HEK293T (cell line): ENCODE data around the gene ZDHHC19.

Experiments
- BHLHE40 ChIP-seq: fragments of 450-650 bp; IDR thresholded peaks from 2 replicates; pipeline ENCODE4 v1.6.1; 2016; ENCODE audit warnings: mild to moderate bottlenecking, moderate library complexity, borderline replicate concordance
- FOXA1 ChIP-seq: fragments of 450-650 bp; IDR thresholded peaks from 2 replicates; pipeline ENCODE4 v1.6.1; 2016; ENCODE audit warnings: mild to moderate bottlenecking
- HDGF ChIP-seq: fragments of 450-650 bp; IDR thresholded peaks from 2 replicates; pipeline ENCODE4 v1.6.1; 2017; ENCODE audit warnings: antibody characterized with exemption, borderline replicate concordance
- LEF1 ChIP-seq: fragments of 450-650 bp; IDR thresholded peaks from 2 replicates; pipeline ENCODE4 v1.6.1; 2017; ENCODE audit warnings: mild to moderate bottlenecking, borderline replicate concordance
- SP1 ChIP-seq: fragments of 450-650 bp; IDR thresholded peaks from 2 replicates; pipeline ENCODE4 v1.6.1; 2017
- TARDBP ChIP-seq: fragments of 450-650 bp; IDR thresholded peaks from 2 replicates; pipeline ENCODE4 v1.6.1; 2016
- ZNF384 ChIP-seq: fragments of 450-650 bp; IDR thresholded peaks from 2 replicates; pipeline ENCODE4 v1.6.1; 2016
- TF ChIP-seq, protein P1 (sequence below): fragments of 450-650 bp; IDR thresholded peaks from 2 replicates; pipeline ENCODE4 v1.6.1; 2016

DNA sequence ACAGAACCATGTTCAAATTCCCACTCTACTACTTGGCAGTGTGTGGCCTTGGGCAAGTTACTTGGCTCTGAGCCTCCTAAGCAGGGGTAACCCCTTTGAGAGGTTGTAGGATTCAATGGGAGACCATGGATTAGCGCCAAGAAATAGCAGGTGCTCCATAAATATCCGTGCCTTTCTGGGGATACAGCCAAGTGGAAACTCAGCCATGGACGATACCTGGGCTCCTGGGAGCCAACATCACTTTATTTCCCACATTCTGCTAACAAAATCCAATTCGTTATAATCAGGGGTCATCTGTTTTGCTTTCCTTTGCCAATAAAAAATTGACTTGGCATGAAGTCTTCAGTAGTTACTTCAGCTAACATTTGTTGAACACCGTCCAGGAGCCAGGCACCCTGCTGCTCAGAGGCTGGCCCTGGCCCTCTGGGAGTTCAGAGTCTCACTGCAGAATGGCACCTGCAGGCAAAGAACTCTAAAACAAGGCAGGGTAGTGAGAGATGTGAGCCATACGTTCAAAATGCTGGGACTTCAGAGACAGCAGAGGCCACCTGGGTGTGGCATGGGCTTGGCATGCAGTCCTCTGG is 42.3 kb downstream of the ZDHHC19 start:
- TF ChIP-seq LEF1 (no peak), FOXA1 (no peak), SP1 (no peak), BHLHE40 (no peak), HDGF (no peak), ZNF384 (no peak), TARDBP (no peak)
- TF ChIP-seq, protein P1, sequence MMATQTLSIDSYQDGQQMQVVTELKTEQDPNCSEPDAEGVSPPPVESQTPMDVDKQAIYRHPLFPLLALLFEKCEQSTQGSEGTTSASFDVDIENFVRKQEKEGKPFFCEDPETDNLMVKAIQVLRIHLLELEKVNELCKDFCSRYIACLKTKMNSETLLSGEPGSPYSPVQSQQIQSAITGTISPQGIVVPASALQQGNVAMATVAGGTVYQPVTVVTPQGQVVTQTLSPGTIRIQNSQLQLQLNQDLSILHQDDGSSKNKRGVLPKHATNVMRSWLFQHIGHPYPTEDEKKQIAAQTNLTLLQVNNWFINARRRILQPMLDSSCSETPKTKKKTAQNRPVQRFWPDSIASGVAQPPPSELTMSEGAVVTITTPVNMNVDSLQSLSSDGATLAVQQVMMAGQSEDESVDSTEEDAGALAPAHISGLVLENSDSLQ = no peak
